Tibial nerve (tissue), 4 donors: ENCODE measurements around the gene HES3.

Experiments used
- CTCF ChIP-seq, 5 experiments: fragments of 200-600 bp in 3 of 5; fragments of 450-650 bp in 2 of 5; sonication (generic) in 3 of 5; IDR thresholded peaks; one replicate each; pipeline ENCODE4 v1.5.1; 2016 to 2019; ENCODE audit warnings: antibody characterized with exemption in 5 of 5, mild to moderate bottlenecking in 3 of 5, moderate library complexity in 2 of 5
- EP300 ChIP-seq, 2 donors: sonication (generic); formaldehyde crosslinking; IDR thresholded peaks; one replicate each; pipeline ENCODE4 v1.6.1; 2017; ENCODE audit warnings: antibody characterized with exemption in 2 of 2, mild to moderate bottlenecking in 1 of 2
- POLR2A ChIP-seq, 2 donors: fragments of 450-650 bp; IDR thresholded peaks; one replicate each; pipeline ENCODE4 v1.6.1; 2017; ENCODE audit warnings: antibody characterized with exemption in 2 of 2, mild to moderate bottlenecking in 2 of 2, moderate library complexity in 2 of 2

- TF ChIP-seq CTCF (IDR thresholded peaks at IDR 0.05) = no peak
- no peak for TF ChIP-seq POLR2A (IDR thresholded peaks at IDR 0.05)
- TF ChIP-seq EP300 (IDR thresholded peaks at IDR 0.05) = no peak
These were observed 6.0 kb downstream of the HES3 start for GRCh38 chr1:6249739-6250689.
